Panc1 (cell line): ENCODE measurements around the gene LOXL4.

ENCODE experiments used
- CTCF ChIP-seq: fragments of 450-650 bp; IDR thresholded peaks from 2 replicates; pipeline ENCODE4 v1.5.1; 2017; ENCODE audit warnings: mild to moderate bottlenecking
- POLR2AphosphoS5 ChIP-seq: IDR thresholded peaks from 2 replicates; pipeline ENCODE4 v1.6.1; 2012; ENCODE audit warnings: mild to moderate bottlenecking, low read depth, low read length, moderate library complexity
- REST ChIP-seq, 2 experiments: IDR thresholded peaks; 2 replicates each; pipeline ENCODE4 v1.6.1; 2011 to 2012; ENCODE audit warnings: low read depth in 2 of 2, control low read depth in 1 of 2, low read length in 1 of 2, mild to moderate bottlenecking in 1 of 2, moderate library complexity in 1 of 2; ENCODE audit not compliant: insufficient read depth in 1 of 2

DNA sequence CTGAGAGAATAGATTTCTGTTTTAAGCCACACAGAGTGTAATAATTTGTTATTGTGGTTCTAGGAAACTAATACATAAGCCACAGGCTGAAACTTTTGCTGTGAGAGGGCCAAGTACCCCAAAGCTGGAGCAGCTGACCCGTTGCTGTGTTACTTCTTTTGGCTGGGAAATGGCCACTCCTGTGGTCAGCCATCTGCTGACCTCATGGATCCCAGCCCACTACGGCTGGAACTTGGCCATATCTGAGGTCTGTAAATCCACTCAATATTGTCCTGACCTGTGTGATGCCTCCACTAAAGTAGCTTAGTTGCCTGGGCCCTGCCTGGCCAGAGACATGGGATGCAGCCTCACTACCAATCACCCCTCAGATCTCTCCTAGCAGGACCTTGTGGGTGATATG, 17.4 kb upstream of the LOXL4 start:
- TF ChIP-seq CTCF (no peak), POLR2AphosphoS5 (no peak), REST (IDR thresholded peaks at IDR 0.05; ENCODE audit: insufficient read depth in 1 of 2, low read depth in 2 of 2, low read length in 1 of 2) (no peak)
